D721Med (cell line): ENCODE results near the gene ITGA7.

ENCODE experiments used
- DNase-seq: peaks from one replicate; pipeline ENCODE4 v3.0.0; 2011; ENCODE audit warnings: low spot score; ENCODE audit not compliant: insufficient read length
- FAIRE-seq: peaks from 2 replicates; lab custom pipeline; 2011; peaks lifted over from hg19 to GRCh38; lab: Jason Lieb, UNC
- TF ChIP-seq, protein P1 (sequence below): IDR thresholded peaks from 2 replicates; pipeline ENCODE4 v1.5.1; 2012; ENCODE audit warnings: mild to moderate bottlenecking, control low read depth; ENCODE audit not compliant: insufficient read depth; ENCODE audit errors: missing control alignments

Gene ITGA7

DNA sequence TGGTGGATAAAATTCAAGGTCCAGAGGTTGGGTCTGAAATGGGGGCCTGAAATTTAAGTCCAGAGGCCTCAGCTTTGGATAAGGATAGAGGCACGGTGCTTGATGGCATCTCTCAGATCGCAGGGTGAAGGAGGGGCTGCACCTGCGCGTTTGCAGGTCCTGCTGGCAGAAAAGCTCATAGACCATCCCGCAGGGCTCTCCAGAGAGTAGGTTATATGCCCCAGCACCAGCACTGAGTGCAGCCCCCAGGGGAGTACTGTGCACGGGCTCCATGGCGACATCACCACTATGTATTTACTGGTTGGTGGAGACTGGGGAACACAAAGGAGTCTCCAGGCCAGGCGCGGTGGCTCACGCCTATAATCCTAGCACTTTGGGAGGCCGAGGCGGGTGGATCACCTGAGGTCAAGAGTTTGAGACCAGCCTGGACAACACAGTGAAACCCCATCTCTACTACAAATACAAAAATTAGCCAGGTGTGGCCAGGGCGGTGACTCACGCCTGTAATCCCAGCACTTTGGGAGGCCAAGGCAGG is 25.4 kb upstream of the ITGA7 start:
- TF ChIP-seq, protein P1, sequence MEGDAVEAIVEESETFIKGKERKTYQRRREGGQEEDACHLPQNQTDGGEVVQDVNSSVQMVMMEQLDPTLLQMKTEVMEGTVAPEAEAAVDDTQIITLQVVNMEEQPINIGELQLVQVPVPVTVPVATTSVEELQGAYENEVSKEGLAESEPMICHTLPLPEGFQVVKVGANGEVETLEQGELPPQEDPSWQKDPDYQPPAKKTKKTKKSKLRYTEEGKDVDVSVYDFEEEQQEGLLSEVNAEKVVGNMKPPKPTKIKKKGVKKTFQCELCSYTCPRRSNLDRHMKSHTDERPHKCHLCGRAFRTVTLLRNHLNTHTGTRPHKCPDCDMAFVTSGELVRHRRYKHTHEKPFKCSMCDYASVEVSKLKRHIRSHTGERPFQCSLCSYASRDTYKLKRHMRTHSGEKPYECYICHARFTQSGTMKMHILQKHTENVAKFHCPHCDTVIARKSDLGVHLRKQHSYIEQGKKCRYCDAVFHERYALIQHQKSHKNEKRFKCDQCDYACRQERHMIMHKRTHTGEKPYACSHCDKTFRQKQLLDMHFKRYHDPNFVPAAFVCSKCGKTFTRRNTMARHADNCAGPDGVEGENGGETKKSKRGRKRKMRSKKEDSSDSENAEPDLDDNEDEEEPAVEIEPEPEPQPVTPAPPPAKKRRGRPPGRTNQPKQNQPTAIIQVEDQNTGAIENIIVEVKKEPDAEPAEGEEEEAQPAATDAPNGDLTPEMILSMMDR: no peak
- no peak for FAIRE-seq
- DNase-seq: no peak

DNA sequence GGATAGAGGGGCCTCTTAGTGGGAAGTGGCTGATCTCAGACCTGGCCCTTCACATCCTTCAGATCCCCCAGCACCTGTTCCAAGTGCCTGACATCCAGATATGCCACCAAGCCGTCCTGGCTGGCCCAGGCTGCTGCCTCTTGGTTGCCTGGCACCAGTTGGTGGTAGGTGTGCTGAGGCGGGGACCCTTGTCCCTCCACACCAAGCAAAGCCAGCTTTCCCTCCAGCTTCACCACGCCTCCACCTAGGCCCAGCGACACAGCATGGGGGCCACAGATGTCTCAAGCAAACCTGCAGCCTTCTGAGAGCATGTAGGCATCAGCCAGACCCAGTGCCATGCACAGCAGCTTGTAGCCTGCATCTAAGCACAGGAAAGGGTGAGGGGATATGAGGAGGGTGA is 24.6 kb upstream of the ITGA7 start:
- FAIRE-seq (no peak), DNase-seq (no peak)
- TF ChIP-seq, protein P1: no peak

GRCh38 chr12:55729819-55730818 is 22.4 kb upstream of the ITGA7 start:
- TF ChIP-seq, protein P1: no peak
- no peak for FAIRE-seq
- DNase-seq: no peak

DNA sequence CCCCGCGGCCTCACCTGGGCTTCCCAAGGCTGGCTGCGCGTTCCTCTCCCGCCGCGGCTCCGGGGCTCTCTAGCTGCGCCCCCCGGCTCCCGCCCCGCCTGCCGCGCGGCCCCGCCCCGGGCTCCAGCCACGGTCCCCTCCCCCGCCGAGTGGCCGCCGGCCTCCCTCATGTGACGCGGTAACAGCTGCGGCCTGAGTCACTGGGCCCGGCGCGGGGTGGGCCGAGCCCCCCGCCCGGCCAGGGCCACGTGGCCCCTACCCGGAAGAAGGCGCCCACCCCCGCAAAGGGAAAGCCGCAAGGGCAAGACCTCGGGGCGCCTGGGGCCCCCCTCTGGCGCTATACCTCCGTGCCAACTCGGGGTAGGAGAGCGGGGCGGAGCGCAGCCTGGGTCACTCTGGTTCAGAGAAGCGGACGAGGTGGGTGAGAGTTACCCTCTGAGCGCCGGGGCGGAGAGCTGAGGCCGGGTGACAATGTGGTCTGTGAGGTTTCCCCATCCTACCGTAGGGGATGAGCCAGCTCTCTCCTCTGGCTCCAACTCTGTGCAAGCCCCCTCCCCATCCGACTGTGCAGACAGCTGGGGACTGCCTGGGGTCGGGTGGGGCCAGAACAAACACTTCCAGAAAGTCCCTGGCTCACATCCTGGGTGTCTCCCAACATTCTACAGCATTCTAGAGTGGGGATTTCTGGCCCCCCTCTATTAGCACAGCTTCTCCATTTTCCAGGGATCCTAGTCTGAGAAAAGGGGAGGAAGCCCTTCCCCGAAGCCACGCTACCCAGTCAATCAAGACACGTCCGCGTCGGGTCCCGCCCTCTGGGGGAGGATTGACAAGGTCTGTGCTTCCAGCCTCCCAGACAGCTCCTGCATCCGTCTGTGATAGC is 21.5 kb upstream of the ITGA7 start, which contains the start of gene CD63:
CD63 (minus strand) TSS at position 71 of the 880 bp plus-strand sequence. CDS start 668 bp downstream, outside the sequence.
- DNase-seq (peak; percentile 93), FAIRE-seq (no peak)
- TF ChIP-seq, protein P1: no peak

DNA sequence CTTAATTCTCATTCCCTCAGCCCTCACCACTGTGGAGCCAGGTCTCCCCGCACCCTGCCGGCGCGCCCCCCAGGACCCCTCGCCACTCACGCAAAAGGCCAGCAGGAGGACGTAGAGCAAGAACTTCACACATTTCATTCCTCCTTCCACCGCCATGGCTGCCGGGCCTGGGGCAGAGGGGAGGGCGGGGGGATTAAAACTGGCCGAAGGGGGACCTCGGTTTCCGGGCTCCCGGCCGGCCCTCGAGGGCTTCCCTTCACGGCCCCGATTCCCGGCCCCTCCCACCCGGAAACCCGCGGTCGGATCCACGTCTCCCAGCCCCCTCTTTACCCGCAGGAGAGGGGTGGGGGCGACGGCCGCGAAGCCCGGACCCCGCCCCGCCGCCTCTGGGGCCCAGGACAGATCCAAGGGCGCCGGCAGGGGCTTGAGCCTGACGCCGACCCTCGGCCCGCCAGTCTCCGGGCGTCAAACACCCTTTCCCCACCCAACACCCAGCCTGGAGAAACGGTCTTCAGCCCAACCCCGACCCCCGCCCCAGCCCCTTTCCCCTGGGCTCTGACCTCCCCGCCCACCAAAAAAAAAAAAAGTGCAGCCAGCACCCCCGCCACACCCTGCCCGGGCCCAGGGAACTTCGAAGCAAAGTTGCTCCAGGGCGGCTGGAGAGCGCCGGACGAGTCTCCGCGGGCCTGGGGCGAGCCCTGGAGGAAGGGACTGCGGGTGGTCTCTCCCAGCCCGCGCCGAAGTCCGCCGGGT is 20.7 kb upstream of the ITGA7 start:
- no peak for FAIRE-seq
- DNase-seq: no peak
- TF ChIP-seq, protein P1: no peak

DNA sequence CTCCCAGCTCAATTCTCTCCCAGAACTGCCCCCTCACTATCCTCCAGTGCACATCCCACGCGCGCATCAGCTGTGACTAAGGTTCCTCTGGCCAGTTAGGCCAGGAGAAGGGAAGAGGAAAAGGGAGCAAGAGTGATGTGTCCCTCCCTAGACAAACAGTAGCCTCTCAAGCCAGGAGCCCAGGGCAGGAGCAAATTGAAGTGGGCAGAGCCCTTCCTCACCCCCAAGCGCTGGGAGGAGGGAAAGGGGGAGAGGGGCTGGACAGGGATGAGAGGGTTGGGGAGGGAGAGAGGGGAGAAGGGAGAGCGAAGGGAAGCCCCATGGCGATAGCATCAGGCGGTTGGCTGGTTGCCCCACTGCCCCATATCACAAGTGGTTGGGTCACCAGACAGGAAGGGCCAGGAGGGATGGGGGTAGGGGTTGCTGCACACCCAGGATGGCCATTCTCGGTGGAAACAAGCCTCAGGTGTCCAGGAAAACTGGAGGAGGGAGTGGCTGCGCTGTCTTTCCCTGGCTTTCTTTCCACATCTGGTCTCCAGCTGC is 20.0 kb upstream of the ITGA7 start:
- no peak for DNase-seq
- FAIRE-seq: no peak
- TF ChIP-seq, protein P1: no peak
